Osteoblast (primary cell): ENCODE data around the gene TMEM256. TPM values are rescaled to one million over a fixed set of nuclear protein-coding genes. Genes with fewer than 3 reads are reported as not detected.
A peak's percentile ranks its signal among the peaks of the same experiment; 100 is the strongest.

ENCODE experiments used
- DNase-seq: peaks from one replicate; pipeline ENCODE4 v3.0.0; 2011; ENCODE audit warnings: low spot score, mixed read lengths; ENCODE audit not compliant: insufficient read length; ENCODE audit errors: missing footprints
- H2AFZ ChIP-seq: 2 replicates; pipeline ENCODE4 v1.6.0; 2011; ENCODE audit warnings: mild to moderate bottlenecking, low read length
- H3K27ac ChIP-seq: 2 replicates; pipeline ENCODE4 v1.5.1; 2011; ENCODE audit warnings: mild to moderate bottlenecking, low read depth, low read length, moderate library complexity
- H3K27me3 ChIP-seq: 2 replicates; pipeline ENCODE4 v1.6.0; 2012; ENCODE audit warnings: mild to moderate bottlenecking, control low read depth, inconsistent platforms, low read length, moderate library complexity; ENCODE audit not compliant: insufficient read depth
- H3K36me3 ChIP-seq: 2 replicates; pipeline ENCODE4 v1.5.1; 2011; ENCODE audit warnings: mild to moderate bottlenecking, low read length, control low read depth, moderate library complexity; ENCODE audit not compliant: insufficient read depth
- H3K4me1 ChIP-seq: 2 replicates; pipeline ENCODE4 v1.5.1; 2011; ENCODE audit warnings: mild to moderate bottlenecking, low read length, control low read depth, moderate library complexity; ENCODE audit not compliant: insufficient read depth
- H3K4me2 ChIP-seq: 2 replicates; pipeline ENCODE4 v1.6.0; 2011; ENCODE audit warnings: mild to moderate bottlenecking, low read length; ENCODE audit not compliant: insufficient read depth
- H3K4me3 ChIP-seq: fragments of 200-600 bp; sonication (generic); 3 replicates; pipeline ENCODE4 v1.5.1; 2012; ENCODE audit warnings: mild to moderate bottlenecking, low read length, inconsistent platforms; ENCODE audit not compliant: insufficient read depth
- H3K79me2 ChIP-seq: 2 replicates; pipeline ENCODE4 v1.6.0; 2012; ENCODE audit warnings: mild to moderate bottlenecking, low read length, control low read depth, inconsistent platforms; ENCODE audit not compliant: insufficient read depth
- H3K9me3 ChIP-seq: 2 replicates; pipeline ENCODE4 v1.5.1; 2011; ENCODE audit warnings: low read depth, low read length, control low read depth
- H4K20me1 ChIP-seq: 2 replicates; pipeline ENCODE4 v1.6.0; 2012; ENCODE audit warnings: mild to moderate bottlenecking, low read length, control low read depth; ENCODE audit not compliant: insufficient read depth
- CTCF ChIP-seq: IDR thresholded peaks from 2 replicates; pipeline ENCODE4 v1.5.1; 2011; ENCODE audit warnings: mild to moderate bottlenecking, low read depth, low read length, moderate library complexity; ENCODE audit errors: extremely low read depth
- total RNA-seq: library from RNA; depleted of rRNA; stranded (reverse); fragments of >200 nt; gene quantifications from 2 replicates; pipeline ENCODE4 v1.2.3, GENCODE V29; 2012

The TMEM256 gene
- total RNA-seq, 1 donor = 59.4 TPM

- Histone ChIP-seq H3K4me3 (peak overlapping the region; percentile 85), H3K36me3 (no peaks in the 10 kb centered on the region), H3K27me3 (no peaks in the 10 kb centered on the region), H4K20me1 (peaks cover 6% of the 10 kb centered on the region), H3K4me2 (peak overlapping the region; percentile 98), H3K9me3 (no peaks in the 10 kb centered on the region), H3K27ac (peak overlapping the region; percentile 61), H2AFZ (peak overlapping the region; percentile 94), H3K79me2 (peaks cover 10% of the 10 kb centered on the region), H3K4me1 (peaks cover 17% of the 10 kb centered on the region)
- no peak for TF ChIP-seq CTCF
- DNase-seq = no peak
Measured at GRCh38 chr17:7403043-7403726, 712 bp downstream of the TMEM256 start.

GRCh38 chr17:7398612-7399011 is 5.3 kb downstream of the TMEM256 start:
- no peak for DNase-seq
- no peaks in the 10 kb centered on the region for H4K20me1 ChIP-seq
- no peak for TF ChIP-seq CTCF
- no peaks in the 10 kb centered on the region for H3K9me3 ChIP-seq
- no peak overlapping the region for H3K4me2 ChIP-seq
- no peaks in the 10 kb centered on the region for H3K36me3 ChIP-seq
- H3K4me3 ChIP-seq = no peak overlapping the region
- H3K79me2 ChIP-seq = peaks cover 11% of the 10 kb centered on the region
- H2AFZ ChIP-seq = no peak overlapping the region
- H3K27me3 ChIP-seq = no peaks in the 10 kb centered on the region
- H3K4me1 ChIP-seq = peaks cover 18% of the 10 kb centered on the region
- H3K27ac ChIP-seq = no peak overlapping the region

GRCh38 chr17:7396147-7396546 is 7.8 kb downstream of the TMEM256 start:
- H3K9me3 ChIP-seq = no peaks in the 10 kb centered on the region
- H3K36me3 ChIP-seq = peaks cover 17% of the 10 kb centered on the region
- no peaks in the 10 kb centered on the region for H3K27me3 ChIP-seq
- H3K79me2 ChIP-seq = peaks cover 7% of the 10 kb centered on the region
- H3K4me1 ChIP-seq = peaks cover 15% of the 10 kb centered on the region
- H2AFZ ChIP-seq = no peak overlapping the region
- no peak overlapping the region for H3K4me3 ChIP-seq
- no peaks in the 10 kb centered on the region for H4K20me1 ChIP-seq
- TF ChIP-seq CTCF = no peak
- H3K27ac ChIP-seq = no peak overlapping the region
- no peak overlapping the region for H3K4me2 ChIP-seq
- DNase-seq = peak; percentile 80

GRCh38 chr17:7394452-7395191 is 9.3 kb downstream of the TMEM256 start, which contains the start of gene PLSCR3:
Gene PLSCR3, minus strand, starts transcription at chr17:7394525. Its CDS starts 415 bp downstream, at chr17:7394110.
- peak within 1 kb of the TSS; percentile 85 for H3K4me3 ChIP-seq
- H3K79me2 ChIP-seq = peaks cover 7% of the 10 kb centered on the region
- H3K27ac ChIP-seq = peak within 1 kb of the TSS; percentile 85
- H3K27me3 ChIP-seq = no peaks in the 10 kb centered on the region
- peak; percentile 100 for DNase-seq
- H3K36me3 ChIP-seq = peaks cover 28% of the 10 kb centered on the region
- no peaks in the 10 kb centered on the region for H4K20me1 ChIP-seq
- peak; percentile 25 for TF ChIP-seq CTCF
- peak within 1 kb of the TSS; percentile 96 for H2AFZ ChIP-seq
- H3K4me2 ChIP-seq = peak within 1 kb of the TSS; percentile 95
- peaks cover 11% of the 10 kb centered on the region for H3K4me1 ChIP-seq
- no peaks in the 10 kb centered on the region for H3K9me3 ChIP-seq
